Measurements from ENCODE around the gene SUSD3.
"Not testable (repeated sequence)": the region's sequence is repeated elsewhere in the genome, so short reads cannot be mapped to it uniquely, and the experiment has no call there.

Gene SUSD3

GRCh38 chr9:93114169-93114983 is 55.9 kb downstream of the SUSD3 start:
- DNase-seq: no peak

- no peak for DNase-seq
These were observed 56.5 kb downstream of the SUSD3 start for GRCh38 chr9:93114984-93115335.

DNA sequence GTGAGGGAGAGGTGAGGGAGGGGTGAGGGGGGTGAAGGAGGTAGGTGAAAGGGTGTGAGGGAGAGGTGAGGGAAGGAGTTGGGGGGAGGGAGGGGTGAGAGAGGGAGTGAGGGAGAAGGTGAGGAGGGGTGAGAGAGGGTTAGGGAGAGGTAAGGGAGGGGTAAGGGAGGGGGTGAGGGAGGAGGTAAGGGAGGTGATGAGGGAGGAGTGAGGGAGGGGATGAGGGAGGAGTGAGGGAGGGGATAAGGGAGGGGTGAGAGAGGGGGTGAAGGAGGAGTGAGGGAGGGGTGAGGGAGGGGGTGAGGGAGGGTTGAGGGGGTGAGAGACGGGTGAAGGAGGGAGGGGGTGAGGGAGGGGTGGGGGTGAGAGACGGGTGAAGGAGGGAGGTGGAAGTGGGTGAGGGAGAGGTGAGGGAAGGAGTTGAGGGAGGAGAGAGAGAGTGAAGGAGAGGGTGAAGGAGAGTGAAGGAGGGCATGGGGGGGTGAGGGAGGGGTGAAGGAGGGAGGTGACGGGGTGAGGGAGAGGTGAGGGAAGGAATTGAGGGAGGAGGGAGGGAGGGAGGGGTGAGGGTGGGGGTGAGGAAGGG is 57.1 kb downstream of the SUSD3 start:
- DNase-seq: no peak

GRCh38 chr9:93116072-93116961 is 57.8 kb downstream of the SUSD3 start:
- DNase-seq: no peak

GRCh38 chr9:93117521-93117920 is 59.0 kb downstream of the SUSD3 start:
- DNase-seq: not testable (repeated sequence)

GRCh38 chr9:93117924-93118862 is 59.7 kb downstream of the SUSD3 start:
- DNase-seq: no peak

- DNase-seq: no peak
These were observed 60.6 kb downstream of the SUSD3 start for GRCh38 chr9:93118863-93119702.

- no peak for DNase-seq
These were observed 61.1 kb downstream of the SUSD3 start for GRCh38 chr9:93119703-93119952.

DNA sequence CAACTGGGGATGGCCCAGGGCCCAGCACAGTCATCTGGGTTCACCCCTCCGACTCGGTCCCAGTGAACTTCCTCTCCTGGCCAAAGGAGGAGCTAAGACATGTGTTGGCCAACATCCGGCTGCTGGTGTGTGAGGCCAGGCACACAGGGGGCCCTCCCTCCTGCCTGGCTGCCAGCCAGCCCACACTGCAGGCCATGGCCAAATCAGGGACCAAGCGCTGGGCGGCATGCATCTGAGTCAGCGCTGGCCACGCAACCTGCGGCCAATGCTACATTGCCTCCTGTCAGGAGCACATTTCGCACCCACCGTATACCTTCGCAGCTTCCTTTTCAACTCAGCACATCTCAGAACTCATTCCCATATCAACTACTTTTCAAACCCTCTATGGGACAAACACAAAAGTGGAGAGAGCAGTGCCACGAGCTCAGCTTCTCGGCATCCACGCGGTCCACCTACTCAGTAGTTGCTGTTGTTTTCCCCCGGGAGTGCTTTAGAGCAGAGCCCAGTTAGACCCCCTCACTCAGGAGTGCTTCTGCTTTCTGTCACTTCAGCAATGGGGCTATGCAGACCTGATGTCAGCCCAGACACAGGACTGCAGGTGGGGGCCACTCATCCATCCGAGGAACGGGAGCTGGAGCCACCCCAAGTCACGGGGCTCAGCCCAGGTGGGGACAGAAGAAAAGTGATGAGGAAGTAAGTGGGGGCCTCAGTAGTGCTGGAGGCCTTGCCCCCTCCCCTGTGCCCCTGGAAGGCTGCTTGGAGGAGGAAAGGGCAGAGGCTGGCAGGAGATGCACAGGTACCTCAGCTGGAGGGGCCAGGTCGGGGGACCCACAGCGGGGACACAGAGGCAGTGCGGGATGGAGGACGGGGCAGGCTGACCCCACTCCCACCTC is 61.7 kb downstream of the SUSD3 start:
- no peak for DNase-seq

GRCh38 chr9:93120846-93121315 is 62.4 kb downstream of the SUSD3 start:
- no peak for DNase-seq

GRCh38 chr9:93121316-93122241 is 63.1 kb downstream of the SUSD3 start:
- DNase-seq: no peak

DNA sequence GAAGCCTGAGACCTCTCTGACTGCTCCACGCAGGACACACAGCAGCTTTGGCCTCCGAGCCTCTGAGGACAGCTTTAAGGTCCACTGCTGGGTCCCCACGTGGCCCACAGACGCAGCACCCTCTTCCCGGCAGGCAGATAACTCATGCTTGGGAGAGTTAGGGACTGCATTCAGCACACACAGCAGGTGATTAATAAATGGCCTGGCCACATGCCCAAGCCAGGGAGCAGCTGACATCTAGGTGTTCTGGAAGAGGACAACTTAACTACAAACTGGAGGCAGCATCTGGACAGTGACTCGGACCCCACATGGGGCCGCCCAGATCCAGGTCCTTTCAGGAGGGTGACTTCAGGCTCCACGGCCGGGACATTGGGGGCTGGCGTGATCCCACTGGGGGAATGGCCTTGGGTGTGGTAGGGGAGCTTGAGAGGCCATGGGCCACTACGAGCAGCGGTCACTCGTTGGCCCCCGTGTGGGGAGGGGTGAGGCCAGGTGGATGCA is 64.3 kb downstream of the SUSD3 start:
- no peak for DNase-seq

GRCh38 chr9:93123561-93124283 is 65.2 kb downstream of the SUSD3 start:
- DNase-seq: no peak

DNA sequence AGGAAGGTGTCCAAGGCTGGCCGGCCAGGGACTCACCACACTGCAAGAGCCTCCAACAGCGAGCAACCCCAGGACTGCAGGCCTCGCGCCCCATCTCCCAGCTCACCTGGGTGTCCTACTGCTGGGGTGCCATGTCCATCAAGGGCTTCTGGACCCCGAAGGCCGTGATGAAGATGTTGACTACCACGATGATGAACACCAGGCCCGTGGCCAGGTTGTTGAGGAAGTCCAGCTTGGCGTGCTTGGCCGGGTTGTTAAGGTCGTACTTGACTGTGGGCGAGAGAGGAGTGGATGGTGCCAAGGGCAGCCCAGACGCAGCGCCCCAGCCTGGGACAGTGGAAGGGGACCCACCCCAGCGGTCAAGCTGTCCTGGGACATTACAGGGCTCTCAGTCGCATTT is 66.3 kb downstream of the SUSD3 start:
- DNase-seq: no peak

GRCh38 chr9:93125331-93125894 is 66.9 kb downstream of the SUSD3 start:
- no peak for DNase-seq

DNA sequence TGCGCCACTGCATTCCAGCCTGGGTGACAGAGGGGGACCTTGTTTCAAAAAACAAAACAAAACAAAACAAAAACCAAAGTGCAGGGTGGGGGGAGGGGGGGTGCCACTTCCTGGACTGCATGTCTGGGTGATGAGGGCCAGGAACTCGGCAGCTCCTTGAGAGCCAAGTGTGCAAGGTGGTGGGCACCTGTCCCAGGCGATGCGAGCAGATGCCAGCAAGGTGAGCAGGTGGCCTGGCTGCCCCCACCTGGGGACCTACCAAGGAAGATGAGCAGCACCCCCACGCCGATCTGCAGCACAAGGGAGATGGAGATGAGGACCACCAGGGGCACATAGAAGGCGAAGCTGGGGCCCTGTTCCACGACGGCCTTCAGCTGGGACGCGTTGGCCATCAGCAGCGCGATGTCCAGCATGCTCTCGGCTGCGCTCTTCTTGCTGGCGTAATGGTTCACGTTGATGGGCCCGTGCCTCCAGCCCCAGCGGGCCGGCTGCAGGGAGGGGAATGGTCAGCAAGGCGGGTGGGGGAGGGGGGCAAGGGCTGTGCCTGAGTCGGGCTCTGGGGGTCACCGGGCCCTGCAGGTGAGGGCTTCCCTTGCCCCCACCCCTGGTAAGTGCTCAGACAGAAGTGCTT is 67.8 kb downstream of the SUSD3 start:
- DNase-seq: no peak

DNA sequence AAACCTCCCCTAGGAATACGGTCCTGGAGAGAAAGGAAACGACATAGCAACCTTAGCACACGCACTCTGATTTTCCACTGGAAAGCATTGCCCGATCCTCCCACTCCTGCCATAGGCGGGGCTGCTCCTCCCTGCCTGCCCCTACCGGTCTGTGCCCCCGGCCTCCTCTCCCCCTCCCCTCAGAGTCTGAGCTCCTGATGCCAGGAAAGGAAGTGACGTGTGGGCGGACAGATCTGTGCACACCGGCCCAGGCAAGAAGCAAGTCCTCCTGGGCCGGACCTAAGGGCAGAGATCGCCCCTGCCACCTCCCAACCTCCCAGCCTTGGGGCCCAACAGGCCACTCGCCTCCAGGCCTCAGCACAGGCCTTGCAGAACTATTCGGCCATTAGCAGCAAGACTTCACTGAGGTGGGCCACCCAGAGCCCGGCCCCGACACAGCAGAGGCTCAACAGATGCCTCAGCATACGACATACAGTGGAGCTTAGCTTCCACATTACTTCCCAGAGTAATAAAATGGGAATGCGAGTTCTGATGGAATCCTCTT is 68.4 kb downstream of the SUSD3 start:
- DNase-seq: no peak
